Measurements from ENCODE around the gene DNASE1L3. TPM values are rescaled to one million over a fixed set of nuclear protein-coding genes. Genes with fewer than 3 reads are reported as not detected.

The DNASE1L3 gene
- total and polyA plus RNA-seq, 2 of the 8 experiments (the other 6 are each of a cell fraction or from before 2014, with no cell fraction given): not detected

DNA sequence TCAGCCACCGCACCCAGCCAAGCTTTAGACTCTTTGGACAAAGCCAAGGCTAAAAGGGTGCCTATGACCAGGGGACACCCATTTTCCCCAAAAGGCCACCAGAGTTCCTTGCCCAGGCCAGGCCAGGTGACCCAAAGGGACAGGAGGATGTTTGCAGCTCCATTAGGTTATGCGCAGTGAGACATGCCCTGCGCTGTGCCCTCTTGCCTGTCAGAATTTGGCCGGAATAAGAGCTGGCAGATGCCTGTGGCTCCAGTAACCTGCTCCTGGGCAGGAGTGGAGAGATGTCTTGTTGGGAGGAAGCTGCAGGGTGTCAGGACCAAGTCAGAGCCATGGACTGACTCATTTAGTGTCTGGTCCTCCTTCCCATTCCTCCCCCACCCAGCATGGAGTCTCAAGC lies 20.5 kb downstream of the DNASE1L3 start (continued):
- TF ChIP-seq, protein P1, sequence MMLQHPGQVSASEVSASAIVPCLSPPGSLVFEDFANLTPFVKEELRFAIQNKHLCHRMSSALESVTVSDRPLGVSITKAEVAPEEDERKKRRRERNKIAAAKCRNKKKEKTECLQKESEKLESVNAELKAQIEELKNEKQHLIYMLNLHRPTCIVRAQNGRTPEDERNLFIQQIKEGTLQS (IDR thresholded peaks at IDR 0.05; ENCODE audit: insufficient read depth, low read depth, low read length): no peak
- no peak for TF ChIP-seq CTBP2 (IDR thresholded peaks at IDR 0.05; ENCODE audit: borderline replicate concordance, insufficient read depth, insufficient read length, low read length)
- no peak for TF ChIP-seq YY1 (IDR thresholded peaks at IDR 0.05; ENCODE audit: low read depth, low read length)
- TF ChIP-seq FOSL1 (IDR thresholded peaks at IDR 0.05; ENCODE audit: insufficient read depth, low read depth, low read length): no peak
- TF ChIP-seq GTF2F1 (IDR thresholded peaks at IDR 0.05; ENCODE audit: borderline replicate concordance, low read depth, low read length): no peak
- TF ChIP-seq CEBPB (IDR thresholded peaks at IDR 0.05; ENCODE audit: low read depth, low read length): no peak
- no peak for TF ChIP-seq RBBP5 (IDR thresholded peaks at IDR 0.05; ENCODE audit: borderline replicate concordance, low read depth, low read length)
- no peak for TF ChIP-seq GABPA (IDR thresholded peaks at IDR 0.05; ENCODE audit: borderline replicate concordance, insufficient read depth, low read length)
- TF ChIP-seq JUN (IDR thresholded peaks at IDR 0.05; ENCODE audit: low read depth, low read length): no peak
- no peak for TF ChIP-seq POLR2AphosphoS5 (IDR thresholded peaks at IDR 0.05; ENCODE audit: low read depth, low read length)

Data from H1 (cell line).